ENCODE results near the gene LRFN3.

LRFN3 gene

GRCh38 chr19:35902870-35903475, 33.2 kb upstream of the LRFN3 start:
- Histone ChIP-seq H3K36me3 (ENCODE audit: insufficient read depth, low read length) (no peaks in the 10 kb centered on the region), H3K27ac (no peak overlapping the region), H3K9ac (ENCODE audit: insufficient read length) (no peak overlapping the region), H3K9me3 (ENCODE audit: low read depth, low read length) (no peaks in the 10 kb centered on the region), H3K4me3 (peak overlapping the region; percentile 59)
- DNase-seq (ENCODE audit: low read depth, low spot score), result no peak
- TF ChIP-seq FOXP2 (optimal IDR thresholded peaks at IDR 0.05; ENCODE audit: control extremely low read depth, extremely low read length, insufficient read depth), result no peak
- TF ChIP-seq POLR2AphosphoS5 (IDR thresholded peaks at IDR 0.05; ENCODE audit: borderline replicate concordance, low read depth, low read length), result no peak
- TF ChIP-seq EZH2 (IDR thresholded peaks at IDR 0.05), result no peak

- H3K4me3 ChIP-seq, result peak overlapping the region; percentile 59
- no peak for DNase-seq (ENCODE audit: low read depth, low spot score)
- no peaks in the 10 kb centered on the region for H3K9me3 ChIP-seq (ENCODE audit: low read depth, low read length)
- H3K9ac ChIP-seq (ENCODE audit: insufficient read length), result no peak overlapping the region
- H3K36me3 ChIP-seq (ENCODE audit: insufficient read depth, low read length), result no peaks in the 10 kb centered on the region
- TF ChIP-seq FOXP2 (optimal IDR thresholded peaks at IDR 0.05; ENCODE audit: control extremely low read depth, extremely low read length, insufficient read depth) (peak; percentile 11), POLR2AphosphoS5 (IDR thresholded peaks at IDR 0.05; ENCODE audit: borderline replicate concordance, low read depth, low read length) (peak; percentile 70; the same call in 1 of the 2 replicates), EZH2 (IDR thresholded peaks at IDR 0.05) (no peak)
- no peak overlapping the region for H3K27ac ChIP-seq
Observed at GRCh38 chr19:35903550-35904179, 32.5 kb upstream of the LRFN3 start.

DNA sequence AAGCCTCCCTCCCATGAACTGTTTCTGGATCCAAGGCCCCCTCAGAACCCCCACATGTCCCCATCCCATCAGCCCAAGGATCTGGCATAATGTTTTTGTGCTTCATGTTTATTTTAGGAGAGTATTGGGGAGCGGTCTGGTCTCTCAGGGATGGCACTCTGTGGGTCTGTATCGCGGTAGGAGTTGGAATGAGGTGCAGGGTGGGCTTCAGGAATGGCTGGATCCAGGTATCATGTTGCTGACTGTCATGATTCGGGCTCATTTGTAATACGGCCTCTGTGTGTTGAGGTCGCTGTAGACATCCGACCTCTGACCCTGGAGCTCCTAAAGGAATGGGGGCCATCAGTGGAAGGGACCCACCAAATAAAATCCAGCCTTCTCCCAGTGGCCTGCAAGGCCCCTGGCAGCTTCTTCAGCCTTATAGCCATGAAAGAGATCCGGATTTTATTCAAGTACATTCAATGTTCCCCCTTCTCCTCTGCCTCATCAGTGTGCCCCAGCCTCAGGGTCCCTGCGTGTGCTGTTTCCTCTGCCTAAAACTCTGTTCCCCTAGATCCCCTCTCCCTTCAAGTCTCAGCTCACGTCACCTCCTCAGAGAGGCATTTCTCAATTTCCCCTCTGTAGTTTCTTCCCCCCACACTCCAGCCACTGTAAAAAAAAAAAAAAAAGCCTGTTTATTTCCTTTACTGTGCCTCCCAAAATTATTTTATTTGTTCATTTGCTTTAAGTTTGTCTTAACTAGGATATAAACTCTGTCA, 31.7 kb upstream of the LRFN3 start:
- Histone ChIP-seq H3K9me3 (ENCODE audit: low read depth, low read length) (no peaks in the 10 kb centered on the region), H3K4me3 (no peak overlapping the region), H3K27ac (no peak overlapping the region), H3K9ac (ENCODE audit: insufficient read length) (no peak overlapping the region), H3K36me3 (ENCODE audit: insufficient read depth, low read length) (no peaks in the 10 kb centered on the region)
- no peak for TF ChIP-seq EZH2 (IDR thresholded peaks at IDR 0.05)
- TF ChIP-seq POLR2AphosphoS5 (IDR thresholded peaks at IDR 0.05; ENCODE audit: borderline replicate concordance, low read depth, low read length), result no peak
- no peak for TF ChIP-seq FOXP2 (optimal IDR thresholded peaks at IDR 0.05; ENCODE audit: control extremely low read depth, extremely low read length, insufficient read depth)
- DNase-seq (ENCODE audit: low read depth, low spot score), result no peak

GRCh38 chr19:35905178-35905727, 30.9 kb upstream of the LRFN3 start:
- Histone ChIP-seq H3K9me3 (ENCODE audit: low read depth, low read length) (no peaks in the 10 kb centered on the region), H3K36me3 (ENCODE audit: insufficient read depth, low read length) (no peaks in the 10 kb centered on the region), H3K4me3 (no peak overlapping the region), H3K9ac (ENCODE audit: insufficient read length) (no peak overlapping the region), H3K27ac (no peak overlapping the region)
- DNase-seq (ENCODE audit: low read depth, low spot score), result no peak
- TF ChIP-seq EZH2 (IDR thresholded peaks at IDR 0.05) (no peak), POLR2AphosphoS5 (IDR thresholded peaks at IDR 0.05; ENCODE audit: borderline replicate concordance, low read depth, low read length) (no peak), FOXP2 (optimal IDR thresholded peaks at IDR 0.05; ENCODE audit: control extremely low read depth, extremely low read length, insufficient read depth) (no peak)

GRCh38 chr19:35907377-35907745, 28.8 kb upstream of the LRFN3 start:
- H3K4me3 ChIP-seq, result no peak overlapping the region
- TF ChIP-seq FOXP2 (optimal IDR thresholded peaks at IDR 0.05; ENCODE audit: control extremely low read depth, extremely low read length, insufficient read depth), result no peak
- TF ChIP-seq EZH2 (IDR thresholded peaks at IDR 0.05), result no peak
- TF ChIP-seq POLR2AphosphoS5 (IDR thresholded peaks at IDR 0.05; ENCODE audit: borderline replicate concordance, low read depth, low read length), result no peak
- no peaks in the 10 kb centered on the region for H3K36me3 ChIP-seq (ENCODE audit: insufficient read depth, low read length)
- H3K9me3 ChIP-seq (ENCODE audit: low read depth, low read length), result no peaks in the 10 kb centered on the region
- no peak overlapping the region for H3K9ac ChIP-seq (ENCODE audit: insufficient read length)
- H3K27ac ChIP-seq, result no peak overlapping the region
- DNase-seq (ENCODE audit: low read depth, low spot score), result no peak

GRCh38 chr19:35908010-35908441, 28.1 kb upstream of the LRFN3 start, which contains the start of gene TYROBP:
Gene TYROBP (minus strand): TSS chr19:35908295. CDS start chr19:35908228, 67 bp downstream.
- H3K27ac ChIP-seq, result no peak within 1 kb of the TSS
- TF ChIP-seq FOXP2 (optimal IDR thresholded peaks at IDR 0.05; ENCODE audit: control extremely low read depth, extremely low read length, insufficient read depth), result no peak
- TF ChIP-seq EZH2 (IDR thresholded peaks at IDR 0.05), result no peak
- TF ChIP-seq POLR2AphosphoS5 (IDR thresholded peaks at IDR 0.05; ENCODE audit: borderline replicate concordance, low read depth, low read length), result no peak
- no peak for DNase-seq (ENCODE audit: low read depth, low spot score)
- H3K9ac ChIP-seq (ENCODE audit: insufficient read length), result no peak within 1 kb of the TSS
- no peaks in the 10 kb centered on the region for H3K9me3 ChIP-seq (ENCODE audit: low read depth, low read length)
- H3K36me3 ChIP-seq (ENCODE audit: insufficient read depth, low read length), result no peaks in the 10 kb centered on the region
- H3K4me3 ChIP-seq, result no peak within 1 kb of the TSS

DNA sequence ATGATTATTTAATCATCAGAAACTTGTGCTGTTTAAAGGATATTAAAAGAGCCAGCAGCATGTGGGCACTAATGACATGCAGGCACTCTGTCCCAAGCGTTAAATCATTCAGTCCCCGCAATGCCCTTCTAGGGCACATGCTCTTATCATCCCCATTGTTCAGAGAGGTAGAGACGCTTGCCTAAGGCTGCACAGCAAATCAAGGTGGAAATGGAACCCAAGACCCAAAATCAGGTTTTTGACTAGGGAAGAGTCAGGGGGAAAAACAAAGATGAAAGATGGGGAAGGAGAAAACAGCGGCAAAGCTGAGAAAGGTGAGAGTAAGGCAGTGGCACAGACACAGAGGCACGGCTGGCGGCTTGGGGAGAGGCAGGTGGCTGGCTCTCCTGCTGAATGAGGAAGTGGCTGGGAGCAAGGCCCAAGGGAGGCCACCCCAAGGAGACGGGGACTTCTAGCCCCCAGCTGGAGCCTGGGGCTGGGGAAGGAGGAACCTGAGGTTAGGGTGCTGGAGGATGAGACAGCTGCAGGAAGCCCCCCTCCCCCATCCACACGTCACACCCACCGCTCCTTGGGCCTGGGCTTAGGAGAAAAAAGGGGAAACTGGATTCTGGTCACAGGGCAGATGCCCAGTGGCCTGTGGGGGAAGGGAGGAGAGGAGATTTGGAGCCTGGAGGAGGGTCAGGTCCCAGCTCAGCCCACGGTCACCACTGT, 27.0 kb upstream of the LRFN3 start:
- H3K4me3 ChIP-seq, result no peak overlapping the region
- H3K9me3 ChIP-seq (ENCODE audit: low read depth, low read length), result no peaks in the 10 kb centered on the region
- no peaks in the 10 kb centered on the region for H3K36me3 ChIP-seq (ENCODE audit: insufficient read depth, low read length)
- no peak for DNase-seq (ENCODE audit: low read depth, low spot score)
- TF ChIP-seq FOXP2 (optimal IDR thresholded peaks at IDR 0.05; ENCODE audit: control extremely low read depth, extremely low read length, insufficient read depth), result no peak
- no peak for TF ChIP-seq POLR2AphosphoS5 (IDR thresholded peaks at IDR 0.05; ENCODE audit: borderline replicate concordance, low read depth, low read length)
- no peak for TF ChIP-seq EZH2 (IDR thresholded peaks at IDR 0.05)
- no peak overlapping the region for H3K27ac ChIP-seq
- H3K9ac ChIP-seq (ENCODE audit: insufficient read length), result no peak overlapping the region

Measured in SK-N-MC (cell line).